Caco-2 (cell line): Measurements from ENCODE around the gene ALDH3B2. TPM values are rescaled to one million over a fixed set of nuclear protein-coding genes. Genes with fewer than 3 reads are reported as not detected.

Experiments used
- BruUV-seq: library from RNA; stranded (reverse); fragments of 400-500 nt; replicated peaks from 2 replicates; lab custom pipeline; 2021; lab: Mats Ljungman, UMichigan
- CTCF ChIA-PET: fragments of 300-600 bp; sonication (Branson Sonifier 250); formaldehyde crosslinking; loops from one replicate; lab custom pipeline; 2022; ENCODE audit warnings: antibody characterized with exemption; lab: Charles Lee
- POLR2A ChIA-PET: fragments of 300-600 bp; sonication (Branson Sonifier 250); formaldehyde crosslinking; loops from one replicate; lab custom pipeline; 2022; ENCODE audit warnings: antibody characterized with exemption; lab: Charles Lee
- DNase-seq, 2 experiments: peaks; one replicate each; pipeline versions ENCODE4 v3.0.0 to v3.0.0-alpha.2; 2020 to 2022
- H3K27me3 ChIP-seq: replicated peaks from 2 replicates; pipeline ENCODE4 v1.6.0; 2011; ENCODE audit warnings: low read length; ENCODE audit not compliant: control insufficient read depth, insufficient read depth
- H3K36me3 ChIP-seq: 2 replicates; pipeline ENCODE4 v1.5.1; 2011; ENCODE audit warnings: low read length; ENCODE audit not compliant: control insufficient read depth, insufficient read depth
- H3K4me1 ChIP-seq: fragments of 250-450 bp; sonication (Bioruptor Pico); 2 replicates; pipeline ENCODE4 v1.5.1; 2020; ENCODE audit warnings: mild to moderate bottlenecking
- H3K4me3 ChIP-seq: 2 replicates; pipeline ENCODE4 v1.5.1; 2011; ENCODE audit warnings: low read depth, mild to moderate bottlenecking, control low read depth, low read length
- H3K9me3 ChIP-seq: fragments of 250-450 bp; sonication (Bioruptor Pico); 2 replicates; pipeline ENCODE4 v1.5.1; 2020; ENCODE audit warnings: mild to moderate bottlenecking, moderate library complexity
- H3K27ac Mint-ChIP-seq: one replicate; pipeline ENCODE4 v1.8.0; 2022; ENCODE audit warnings: mixed read lengths; ENCODE audit not compliant: unreplicated experiment
- H3K27me3 Mint-ChIP-seq: one replicate; pipeline ENCODE4 v1.8.0; 2022; ENCODE audit warnings: mixed read lengths; ENCODE audit not compliant: insufficient read depth, unreplicated experiment
- H3K36me3 Mint-ChIP-seq: one replicate; pipeline ENCODE4 v1.8.0; 2022; ENCODE audit warnings: mild to moderate bottlenecking, mixed read lengths; ENCODE audit not compliant: insufficient read depth, unreplicated experiment
- H3K4me1 Mint-ChIP-seq: one replicate; pipeline ENCODE4 v1.8.0; 2022; ENCODE audit warnings: low read depth, mixed read lengths; ENCODE audit not compliant: unreplicated experiment
- H3K4me3 Mint-ChIP-seq: one replicate; pipeline ENCODE4 v1.8.0; 2022; ENCODE audit warnings: mild to moderate bottlenecking, moderate library complexity, mixed read lengths; ENCODE audit not compliant: unreplicated experiment
- H3K9me3 Mint-ChIP-seq: one replicate; pipeline ENCODE4 v1.8.0; 2022; ENCODE audit warnings: mixed read lengths; ENCODE audit not compliant: unreplicated experiment
- intact Hi-C: fragments of 100-400 bp; cut with micrococcal nuclease; formaldehyde crosslinking; loops from one replicate; pipeline ENCODE4 v1.10.0; 2022; ENCODE audit not compliant: unreplicated experiment
- total RNA-seq: library from RNA; stranded (reverse); gene quantifications from 2 replicates; pipeline ENCODE4 v1.2.3, GENCODE V29; 2022
- TF ChIP-seq, protein P1 (sequence below), 2 experiments: fragments of 200-600 bp in 1 of 2; IDR thresholded peaks; 1 replicate in 1 of 2; 2 replicates in 1 of 2; pipeline versions ENCODE4 v1.5.1 to v1.8.0; 2011 to 2022; ENCODE audit warnings: antibody characterized with exemption in 1 of 2, control low read depth in 1 of 2, inconsistent platforms in 1 of 2, low read depth in 1 of 2, low read length in 1 of 2, mild to moderate bottlenecking in 1 of 2, moderate library complexity in 1 of 2; ENCODE audit not compliant: insufficient read depth in 1 of 2, severe bottlenecking in 1 of 2, unreplicated experiment in 1 of 2

Gene ALDH3B2
- total RNA-seq, 1 experiment from 2014 or later, result 0.54 TPM

DNA sequence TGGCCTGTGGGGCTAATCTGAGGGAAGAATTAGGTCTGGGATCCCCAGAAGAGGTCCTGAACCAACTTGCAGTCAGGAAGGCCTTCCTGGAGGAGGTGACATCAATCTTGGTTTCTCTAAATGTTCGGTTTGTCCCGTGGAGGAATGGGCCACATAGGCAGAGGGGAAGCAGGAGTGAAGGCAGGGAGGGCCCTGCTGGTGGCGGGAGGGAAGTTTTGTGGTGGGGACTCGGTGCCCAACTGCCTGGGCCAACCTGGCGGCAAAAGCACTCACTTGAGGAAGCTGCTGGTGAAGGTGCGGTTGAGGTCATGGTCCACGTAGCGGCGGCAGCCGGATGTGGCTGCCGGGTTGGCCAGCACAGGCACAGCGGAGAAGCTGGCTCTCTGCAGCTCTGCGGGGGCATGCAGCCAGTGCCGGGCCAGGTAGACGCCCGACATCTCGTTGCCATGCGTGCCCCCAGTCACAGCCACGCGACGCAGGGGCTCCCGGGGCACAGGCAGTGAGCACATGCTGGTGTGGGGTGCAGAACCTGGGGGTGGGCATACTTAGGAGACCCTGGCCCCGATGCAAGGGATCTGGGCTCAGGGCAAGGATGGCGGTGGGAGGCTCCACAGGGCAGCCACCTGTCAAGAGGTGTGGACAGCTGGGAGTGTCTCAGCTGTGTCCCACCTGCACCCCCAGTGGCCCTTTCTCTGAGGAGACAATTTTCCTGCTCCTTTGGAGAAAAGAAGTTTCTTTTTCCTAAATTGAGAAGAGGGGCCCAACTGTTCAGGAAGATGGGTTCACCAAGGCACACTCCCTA is 27.7 kb downstream of the ALDH3B2 start:
- POLR2A ChIA-PET, result interaction anchor here (2.0 kb wide), 1 partner anchor 16 kb away, joined by 7 read pairs; the partner anchor contains the start of gene NUDT8

DNA sequence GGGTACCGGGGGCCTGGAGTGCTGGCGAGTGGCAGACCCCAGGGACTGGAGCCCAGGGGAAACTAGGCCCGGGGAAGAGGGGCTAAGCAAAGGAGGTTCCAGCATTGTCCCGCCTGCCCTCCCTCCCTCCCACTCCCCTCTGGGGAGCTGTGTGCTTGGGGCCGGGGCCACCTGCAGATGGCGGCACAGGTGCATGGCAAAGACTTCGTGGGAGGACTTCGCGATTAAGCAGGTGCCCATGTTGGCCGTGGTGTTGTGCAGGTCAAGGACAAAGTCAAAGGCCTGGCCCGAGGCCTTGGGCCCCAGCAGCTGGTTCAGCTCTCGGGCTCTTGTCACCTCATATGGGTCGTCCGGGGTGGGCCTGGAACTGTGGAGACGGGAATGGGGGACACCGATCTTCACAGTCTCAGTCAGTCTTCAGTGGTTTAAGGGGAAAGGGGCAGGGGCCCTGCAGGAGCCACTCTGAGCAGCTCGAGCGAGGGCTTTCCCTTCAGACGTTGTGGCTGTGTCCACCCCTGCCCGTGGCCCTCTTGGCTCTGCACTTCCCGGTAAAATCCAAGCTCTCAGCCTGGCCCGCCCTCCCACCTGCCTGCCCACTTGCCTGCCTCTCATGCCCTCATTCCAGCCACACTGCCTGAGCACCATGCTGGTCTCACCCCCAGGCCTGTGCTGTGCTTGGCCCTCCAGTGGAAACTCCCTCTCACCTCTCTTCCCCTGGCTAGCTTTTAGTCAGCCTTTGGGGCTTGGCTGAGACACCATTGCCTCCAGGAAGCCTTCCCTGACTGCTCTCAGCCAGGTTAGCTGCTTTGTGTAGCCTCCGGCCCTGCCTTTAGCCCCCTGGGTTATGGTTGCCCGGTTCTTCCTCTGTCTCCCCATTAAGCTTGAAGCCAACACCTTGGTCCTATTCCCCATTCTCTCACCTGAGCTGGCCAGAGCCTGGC is 28.6 kb downstream of the ALDH3B2 start:
- Histone ChIP-seq H3K9me3 (peaks cover 8% of the 10 kb centered on the region; the same call in 1 of the 2 replicates), H3K4me1 (peaks cover 11% of the 10 kb centered on the region), H3K4me3 (no peak overlapping the region), H3K27me3 (no peaks in the 10 kb centered on the region), H3K36me3 (no peaks in the 10 kb centered on the region)
- Mint-ChIP-seq H3K27me3 (no peaks in the 10 kb centered on the region), H3K4me1 (peaks cover 16% of the 10 kb centered on the region), H3K36me3 (peaks cover 6% of the 10 kb centered on the region), H3K27ac (peak overlapping the region; percentile 15), H3K9me3 (no peaks in the 10 kb centered on the region), H3K4me3 (no peak overlapping the region)
- POLR2A ChIA-PET, result interaction anchor here (2.0 kb wide), 1 partner anchor 15 kb away, joined by 7 read pairs; the partner anchor contains the start of gene NUDT8
- TF ChIP-seq, protein P1, sequence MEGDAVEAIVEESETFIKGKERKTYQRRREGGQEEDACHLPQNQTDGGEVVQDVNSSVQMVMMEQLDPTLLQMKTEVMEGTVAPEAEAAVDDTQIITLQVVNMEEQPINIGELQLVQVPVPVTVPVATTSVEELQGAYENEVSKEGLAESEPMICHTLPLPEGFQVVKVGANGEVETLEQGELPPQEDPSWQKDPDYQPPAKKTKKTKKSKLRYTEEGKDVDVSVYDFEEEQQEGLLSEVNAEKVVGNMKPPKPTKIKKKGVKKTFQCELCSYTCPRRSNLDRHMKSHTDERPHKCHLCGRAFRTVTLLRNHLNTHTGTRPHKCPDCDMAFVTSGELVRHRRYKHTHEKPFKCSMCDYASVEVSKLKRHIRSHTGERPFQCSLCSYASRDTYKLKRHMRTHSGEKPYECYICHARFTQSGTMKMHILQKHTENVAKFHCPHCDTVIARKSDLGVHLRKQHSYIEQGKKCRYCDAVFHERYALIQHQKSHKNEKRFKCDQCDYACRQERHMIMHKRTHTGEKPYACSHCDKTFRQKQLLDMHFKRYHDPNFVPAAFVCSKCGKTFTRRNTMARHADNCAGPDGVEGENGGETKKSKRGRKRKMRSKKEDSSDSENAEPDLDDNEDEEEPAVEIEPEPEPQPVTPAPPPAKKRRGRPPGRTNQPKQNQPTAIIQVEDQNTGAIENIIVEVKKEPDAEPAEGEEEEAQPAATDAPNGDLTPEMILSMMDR (IDR thresholded peaks at IDR 0.05; ENCODE audit: insufficient read depth in 1 of 2, low read depth in 1 of 2, low read length in 1 of 2, severe bottlenecking in 1 of 2, unreplicated experiment in 1 of 2), result no peak
- CTCF ChIA-PET, result interaction anchor here (0.6 to 1.7 kb wide), 6 partner anchors 14 to 122 kb away, joined by 3 to 7 read pairs (median 4); no protein-coding TSS in a partner anchor
- intact Hi-C loops, result no loop called here
- no TSS peak for BruUV-seq
- peak; percentile 32 to 59 for DNase-seq

More for the DNA sequence above, 27.7 kb downstream of the ALDH3B2 start:
- Histone ChIP-seq H3K36me3 (no peaks in the 10 kb centered on the region), H3K27me3 (no peaks in the 10 kb centered on the region), H3K4me1 (peaks cover 15% of the 10 kb centered on the region), H3K9me3 (peaks cover 8% of the 10 kb centered on the region; the same call in 1 of the 2 replicates), H3K4me3 (no peak overlapping the region)
- Mint-ChIP-seq H3K4me1 (peaks cover 18% of the 10 kb centered on the region), H3K36me3 (peaks cover 6% of the 10 kb centered on the region), H3K27me3 (no peaks in the 10 kb centered on the region), H3K4me3 (no peak overlapping the region), H3K9me3 (no peaks in the 10 kb centered on the region), H3K27ac (no peak overlapping the region)
- CTCF ChIA-PET, result interaction anchor here (0.8 to 1.7 kb wide), 4 partner anchors 11 to 45 kb away, joined by 3 to 5 read pairs (median 3); no protein-coding TSS in a partner anchor
- no TSS peak for BruUV-seq
- DNase-seq, result no peak
- intact Hi-C loops, result no loop called here
- TF ChIP-seq, protein P1 (IDR thresholded peaks at IDR 0.05; ENCODE audit: insufficient read depth in 1 of 2, low read depth in 1 of 2, low read length in 1 of 2, severe bottlenecking in 1 of 2, unreplicated experiment in 1 of 2), result no peak
